ENCODE results near the gene ZNF567.

GRCh38 chr19:36748431-36749275, 61.2 kb downstream of the ZNF567 start:
- no peak for TF ChIP-seq CTCF (conservative IDR thresholded peaks at IDR 0.05; ENCODE audit: low read length)
- TF ChIP-seq EZH2phosphoT487 (IDR thresholded peaks at IDR 0.05; ENCODE audit: borderline replicate concordance, low read depth, low read length) = no peak
